ENCODE measurements around the gene KMT2A. TPM values are rescaled to one million over a fixed set of nuclear protein-coding genes. Genes with fewer than 3 reads are reported as not detected.
"Not testable (repeated sequence)": the region's sequence is repeated elsewhere in the genome, so short reads cannot be mapped to it uniquely, and the experiment has no call there.

The KMT2A gene
- total and polyA plus RNA-seq, 7 donors: 5.3 to 93.9 (median 42.9) TPM

GRCh38 chr11:118450451-118450850 lies 14.2 kb downstream of the KMT2A start:
- no peak for DNase-seq
- intact Hi-C loops (cut with DNase I): no loop called here
- WGBS, 2 donors: 90 to 94% methylated on average over 1 of the region's 1 CpG
- no peak overlapping the region for H3K4me3 ChIP-seq
- no peak for TF ChIP-seq POLR2AphosphoS5 (IDR thresholded peaks at IDR 0.05)
- TF ChIP-seq EP300 (IDR thresholded peaks at IDR 0.05): no peak
- TF ChIP-seq CTCF (IDR thresholded peaks at IDR 0.05): no peak
- TF ChIP-seq POLR2A (IDR thresholded peaks at IDR 0.05): no peak
- no peak overlapping the region for H3K27ac ChIP-seq
- peaks cover 0 to 9% (median 0%) of the 10 kb centered on the region in 4 donors for H3K4me1 ChIP-seq
- no peaks in the 10 kb centered on the region for H3K36me3 ChIP-seq
- H3K27me3 ChIP-seq: no peaks in the 10 kb centered on the region
- H3K9me3 ChIP-seq: no peaks in the 10 kb centered on the region

GRCh38 chr11:118462178-118462577 lies 25.9 kb downstream of the KMT2A start:
- intact Hi-C loops (cut with DNase I): no loop called here
- no peaks in the 10 kb centered on the region for H3K27me3 ChIP-seq
- H3K9me3 ChIP-seq: no peaks in the 10 kb centered on the region
- 87 to 90% methylated on average over 2 of the region's 2 CpGs for WGBS, 2 donors
- DNase-seq: no peak
- no peak overlapping the region for H3K4me3 ChIP-seq
- TF ChIP-seq CTCF (IDR thresholded peaks at IDR 0.05) (no peak), POLR2A (IDR thresholded peaks at IDR 0.05) (no peak), POLR2AphosphoS5 (IDR thresholded peaks at IDR 0.05) (no peak), EP300 (IDR thresholded peaks at IDR 0.05) (no peak)
- no peak overlapping the region for H3K27ac ChIP-seq
- H3K36me3 ChIP-seq: no peaks in the 10 kb centered on the region
- no peaks in the 10 kb centered on the region for H3K4me1 ChIP-seq

- intact Hi-C loops (cut with DNase I); H3K27ac ChIP-seq; H3K27me3 ChIP-seq; DNase-seq; H3K4me1 ChIP-seq; H3K4me3 ChIP-seq; H3K9me3 ChIP-seq: not testable (repeated sequence)
- WGBS, 2 donors: 92 to 100% methylated on average over 2 of the region's 2 CpGs
- H3K36me3 ChIP-seq: peaks cover 0 to 30% (median 16%) of the 10 kb centered on the region in 4 donors
These were observed 32.7 kb downstream of the KMT2A start for GRCh38 chr11:118468968-118469367.

- WGBS, 2 donors: 93 to 96% methylated on average over 2 of the region's 2 CpGs
- Histone ChIP-seq H3K4me3 (no peak overlapping the region), H3K27ac (no peak overlapping the region), H3K4me1 (no peaks in the 10 kb centered on the region), H3K9me3 (no peaks in the 10 kb centered on the region), H3K27me3 (no peaks in the 10 kb centered on the region), H3K36me3 (peaks cover 0 to 39% (median 16%) of the 10 kb centered on the region in 4 donors)
- intact Hi-C loops (cut with DNase I): no loop called here
- TF ChIP-seq POLR2A (IDR thresholded peaks at IDR 0.05) (no peak), POLR2AphosphoS5 (IDR thresholded peaks at IDR 0.05) (no peak), EP300 (IDR thresholded peaks at IDR 0.05) (no peak), CTCF (IDR thresholded peaks at IDR 0.05) (no peak)
- no peak for DNase-seq
These were observed 34.7 kb downstream of the KMT2A start for GRCh38 chr11:118471030-118471429.

GRCh38 chr11:118473537-118473936 lies 37.2 kb downstream of the KMT2A start:
- no peaks in the 10 kb centered on the region for H3K9me3 ChIP-seq
- intact Hi-C loops (cut with DNase I): no loop called here
- no peak for DNase-seq
- H3K36me3 ChIP-seq: peaks cover 10 to 63% (median 24%) of the 10 kb centered on the region in 4 donors
- no peaks in the 10 kb centered on the region for H3K4me1 ChIP-seq
- 97% methylated on average over 6 of the region's 6 CpGs for WGBS, 2 donors
- H3K27me3 ChIP-seq: no peaks in the 10 kb centered on the region
- no peak overlapping the region for H3K4me3 ChIP-seq
- H3K27ac ChIP-seq: no peak overlapping the region
- TF ChIP-seq EP300 (IDR thresholded peaks at IDR 0.05) (no peak), CTCF (IDR thresholded peaks at IDR 0.05) (no peak), POLR2A (IDR thresholded peaks at IDR 0.05) (no peak), POLR2AphosphoS5 (IDR thresholded peaks at IDR 0.05) (no peak)

Measured in sigmoid colon (tissue), 7 donors.